K562 (cell line): ENCODE measurements around the gene LRP1. TPM values are rescaled to one million over a fixed set of nuclear protein-coding genes. Genes with fewer than 3 reads are reported as not detected.

Source experiments
- PCBP1 ChIP-seq: fragments of 200-400 bp; formaldehyde crosslinking; IDR thresholded peaks from 2 replicates; pipeline ENCODE4 v1.6.1; 2018; ENCODE audit warnings: mild to moderate bottlenecking, low read depth, low read length; ENCODE audit not compliant: poor library complexity, severe bottlenecking
- PPARD ChIP-seq: fragments of 250-450 bp; sonication (Bioruptor Pico); IDR thresholded peaks from 2 replicates; pipeline ENCODE4 v1.8.0; 2022; ENCODE audit warnings: inconsistent platforms, mild to moderate bottlenecking, moderate library complexity
- SMAD1 ChIP-seq: fragments of 150-350 bp; IDR thresholded peaks from 2 replicates; pipeline ENCODE4 v1.6.1; 2014; ENCODE audit warnings: low read length, low read depth; ENCODE audit not compliant: partially characterized antibody
- SMAD2 ChIP-seq: fragments of 150-350 bp; IDR thresholded peaks from 2 replicates; pipeline ENCODE4 v1.6.1; 2014; ENCODE audit warnings: low read depth, mild to moderate bottlenecking, low read length
- SMC3 ChIP-seq: conservative IDR thresholded peaks from 2 replicates; pipeline ENCODE4 v1.6.1; 2011; ENCODE audit warnings: low read depth, low read length, improper control_type of control experiment; ENCODE audit not compliant: insufficient read depth
- ZFPM2 ChIP-seq: fragments of 250-450 bp; sonication (Bioruptor Pico); IDR thresholded peaks from 2 replicates; pipeline ENCODE4 v1.5.1; 2022; ENCODE audit warnings: mild to moderate bottlenecking
- ZKSCAN3 ChIP-seq: fragments of 250-450 bp; sonication (Bioruptor Pico); IDR thresholded peaks from 2 replicates; pipeline ENCODE4 v1.4.0; 2020
- ZNF134 ChIP-seq: fragments of 250-450 bp; sonication (Bioruptor Pico); conservative IDR thresholded peaks from 2 replicates; pipeline ENCODE4 v1.4.0; 2020
- polyA plus RNA-seq, 8 experiments: library from polyadenylated mRNA; depleted of rRNA in 4 of 8; stranded (reverse) in 5 of 8; unstranded in 3 of 8; fragments of >200 nt; fragmentation: Nextera tagmentation in 2 of 8; fragmentation: Illumina TruSeq in 1 of 8; extraction: Ambion mirVana in 2 of 8; extraction: Trizol in 1 of 8; gene quantifications; 2 replicates each; pipeline versions ENCODE4 v1.2.1 to v1.2.3, GENCODE V29; 2011 to 2014; ENCODE audit warnings: inconsistent platforms in 1 of 8, missing spikeins in 1 of 8
- total RNA-seq, 7 experiments: library from RNA; depleted of rRNA in 6 of 7; stranded (reverse); fragments of >200 nt in 6 of 7; fragmentation: Illumina TruSeq in 2 of 7; extraction: Trizol in 2 of 7; gene quantifications; 2 replicates each; pipeline versions ENCODE4 v1.2.1 to v1.2.3, GENCODE V29; 2011 to 2021; ENCODE audit warnings: low replicate concordance in 1 of 7
- TF ChIP-seq, protein P1 (sequence below): fragments of 450-650 bp; IDR thresholded peaks from 2 replicates; pipeline ENCODE4 v1.6.1; 2017; ENCODE audit warnings: antibody characterized with exemption, mild to moderate bottlenecking

The LRP1 gene
- total and polyA plus RNA-seq, 9 of the 15 experiments (the other 6 are each of a cell fraction or from before 2014, with no cell fraction given), result 0.04 to 0.64 (median 0.19) TPM; not detected in 2

DNA sequence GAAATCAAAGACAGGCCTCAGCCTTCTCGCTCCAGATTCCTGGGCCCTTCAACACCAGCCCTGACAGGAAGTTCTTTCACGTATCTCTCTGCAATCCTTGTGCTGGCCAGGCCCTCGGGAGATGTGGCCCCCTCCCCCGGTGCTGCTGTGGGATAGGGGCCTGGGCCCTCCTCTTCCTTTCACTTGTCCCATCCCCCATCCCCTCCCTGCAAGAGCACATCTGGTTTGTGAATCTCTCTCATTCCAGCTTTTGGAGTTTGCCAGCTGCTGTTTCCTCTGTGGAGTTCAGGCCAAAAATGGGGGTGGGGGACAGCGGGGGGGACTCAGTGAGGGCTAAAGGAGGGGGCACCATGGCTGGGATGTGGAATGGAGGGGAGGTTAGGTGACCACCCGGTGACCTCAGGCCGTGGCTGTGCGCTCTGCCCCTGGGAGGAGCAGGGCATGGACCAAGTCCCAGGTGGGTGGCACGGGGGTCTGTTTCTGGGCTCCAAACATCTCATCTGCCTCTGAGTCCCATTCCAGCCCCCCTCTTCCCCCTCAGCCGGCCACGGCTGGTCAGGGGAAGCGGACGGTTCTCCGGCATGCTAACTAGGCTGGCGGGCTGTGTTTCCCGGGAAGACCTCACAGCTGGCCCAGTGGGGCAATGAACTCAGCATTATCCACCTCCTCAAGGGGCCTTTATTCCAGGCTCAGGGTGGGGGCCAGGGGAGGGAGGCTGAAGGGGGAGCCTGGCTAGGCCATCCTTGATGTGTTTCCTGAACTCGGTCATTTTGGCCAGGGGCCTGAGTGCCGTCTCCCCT is 7.4 kb downstream of the LRP1 start (continued):
- TF ChIP-seq, protein P1, sequence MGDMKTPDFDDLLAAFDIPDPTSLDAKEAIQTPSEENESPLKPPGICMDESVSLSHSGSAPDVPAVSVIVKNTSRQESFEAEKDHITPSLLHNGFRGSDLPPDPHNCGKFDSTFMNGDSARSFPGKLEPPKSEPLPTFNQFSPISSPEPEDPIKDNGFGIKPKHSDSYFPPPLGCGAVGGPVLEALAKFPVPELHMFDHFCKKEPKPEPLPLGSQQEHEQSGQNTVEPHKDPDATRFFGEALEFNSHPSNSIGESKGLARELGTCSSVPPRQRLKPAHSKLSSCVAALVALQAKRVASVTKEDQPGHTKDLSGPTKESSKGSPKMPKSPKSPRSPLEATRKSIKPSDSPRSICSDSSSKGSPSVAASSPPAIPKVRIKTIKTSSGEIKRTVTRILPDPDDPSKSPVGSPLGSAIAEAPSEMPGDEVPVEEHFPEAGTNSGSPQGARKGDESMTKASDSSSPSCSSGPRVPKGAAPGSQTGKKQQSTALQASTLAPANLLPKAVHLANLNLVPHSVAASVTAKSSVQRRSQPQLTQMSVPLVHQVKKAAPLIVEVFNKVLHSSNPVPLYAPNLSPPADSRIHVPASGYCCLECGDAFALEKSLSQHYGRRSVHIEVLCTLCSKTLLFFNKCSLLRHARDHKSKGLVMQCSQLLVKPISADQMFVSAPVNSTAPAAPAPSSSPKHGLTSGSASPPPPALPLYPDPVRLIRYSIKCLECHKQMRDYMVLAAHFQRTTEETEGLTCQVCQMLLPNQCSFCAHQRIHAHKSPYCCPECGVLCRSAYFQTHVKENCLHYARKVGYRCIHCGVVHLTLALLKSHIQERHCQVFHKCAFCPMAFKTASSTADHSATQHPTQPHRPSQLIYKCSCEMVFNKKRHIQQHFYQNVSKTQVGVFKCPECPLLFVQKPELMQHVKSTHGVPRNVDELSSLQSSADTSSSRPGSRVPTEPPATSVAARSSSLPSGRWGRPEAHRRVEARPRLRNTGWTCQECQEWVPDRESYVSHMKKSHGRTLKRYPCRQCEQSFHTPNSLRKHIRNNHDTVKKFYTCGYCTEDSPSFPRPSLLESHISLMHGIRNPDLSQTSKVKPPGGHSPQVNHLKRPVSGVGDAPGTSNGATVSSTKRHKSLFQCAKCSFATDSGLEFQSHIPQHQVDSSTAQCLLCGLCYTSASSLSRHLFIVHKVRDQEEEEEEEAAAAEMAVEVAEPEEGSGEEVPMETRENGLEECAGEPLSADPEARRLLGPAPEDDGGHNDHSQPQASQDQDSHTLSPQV, result no peak
- no peak for TF ChIP-seq PCBP1
- TF ChIP-seq ZFPM2 (CRISPR knock-in tag), result no peak
- no peak for TF ChIP-seq SMAD1
- TF ChIP-seq SMAD2, result no peak
- TF ChIP-seq ZKSCAN3 (CRISPR knock-in tag), result no peak
- TF ChIP-seq ZNF134 (CRISPR knock-in tag), result no peak
- TF ChIP-seq PPARD (CRISPR knock-in tag), result no peak
- TF ChIP-seq SMC3, result no peak
